K562 (cell line): ENCODE measurements around the gene ACTN2. TPM values are rescaled to one million over a fixed set of nuclear protein-coding genes. Genes with fewer than 3 reads are reported as not detected.

Experiments
- HDAC8 ChIP-seq: fragments of 450-650 bp; IDR thresholded peaks from 2 replicates; pipeline ENCODE4 v1.6.1; 2016; ENCODE audit warnings: mild to moderate bottlenecking, missing genetic modification characterization, moderate library complexity, missing compliant biosample characterization
- MXI1 ChIP-seq: IDR thresholded peaks from 2 replicates; pipeline ENCODE4 v1.6.1; 2011; ENCODE audit warnings: low read depth, mild to moderate bottlenecking, improper control_type of control experiment, low read length
- RCOR1 ChIP-seq, 2 experiments: IDR thresholded peaks; 2 replicates each; pipeline ENCODE4 v1.6.1; 2012; ENCODE audit warnings: low read depth in 2 of 2, low read length in 2 of 2, borderline replicate concordance in 1 of 2, improper control_type of control experiment in 1 of 2
- SUPT5H ChIP-seq: fragments of 450-650 bp; IDR thresholded peaks from 2 replicates; pipeline ENCODE4 v1.6.1; 2016
- polyA plus RNA-seq, 8 experiments: library from polyadenylated mRNA; depleted of rRNA in 4 of 8; stranded (reverse) in 5 of 8; unstranded in 3 of 8; fragments of >200 nt; fragmentation: Nextera tagmentation in 2 of 8; fragmentation: Illumina TruSeq in 1 of 8; extraction: Ambion mirVana in 2 of 8; extraction: Trizol in 1 of 8; gene quantifications; 2 replicates each; pipeline versions ENCODE4 v1.2.1 to v1.2.3, GENCODE V29; 2011 to 2014; ENCODE audit warnings: inconsistent platforms in 1 of 8, missing spikeins in 1 of 8
- total RNA-seq, 7 experiments: library from RNA; depleted of rRNA in 6 of 7; stranded (reverse); fragments of >200 nt in 6 of 7; fragmentation: Illumina TruSeq in 2 of 7; extraction: Trizol in 2 of 7; gene quantifications; 2 replicates each; pipeline versions ENCODE4 v1.2.1 to v1.2.3, GENCODE V29; 2011 to 2021; ENCODE audit warnings: low replicate concordance in 1 of 7
- TF ChIP-seq, protein P1 (sequence below): fragments of 250-450 bp; sonication (Bioruptor Pico); IDR thresholded peaks from 2 replicates; pipeline ENCODE4 v1.4.0; 2020; ENCODE audit warnings: mild to moderate bottlenecking, moderate library complexity
- TF ChIP-seq, protein P2 (sequence below): sonication (generic); formaldehyde crosslinking; IDR thresholded peaks from 2 replicates; pipeline ENCODE4 v1.8.0; 2023; ENCODE audit warnings: mild to moderate bottlenecking, missing genetic modification reagents
- TF ChIP-seq, protein P3 (sequence below): sonication (generic); IDR thresholded peaks from 2 replicates; pipeline ENCODE4 v1.6.1; 2016
- TF ChIP-seq, protein P4 (sequence below), 2 experiments: fragments of 200-800 bp in 1 of 2; sonication (Bioruptor generic) in 1 of 2; sonication (generic) in 1 of 2; formaldehyde crosslinking in 1 of 2; IDR thresholded peaks in 1 of 2; conservative IDR thresholded peaks in 1 of 2; 2 replicates each; pipeline versions ENCODE4 v1.5.0 to v1.6.1; 2016 to 2020; ENCODE audit warnings: missing compliant biosample characterization in 1 of 2, missing genetic modification characterization in 1 of 2, missing genetic modification reagents in 1 of 2
- TF ChIP-seq, protein P5 (sequence below): sonication (generic); formaldehyde crosslinking; IDR thresholded peaks from 2 replicates; pipeline ENCODE4 v1.8.0; 2022; ENCODE audit warnings: mild to moderate bottlenecking, missing genetic modification reagents

ACTN2 gene
- total and polyA plus RNA-seq, 9 of the 15 experiments (the other 6 are each of a cell fraction or from before 2014, with no cell fraction given): 0.18 to 0.94 (median 0.42) TPM

DNA sequence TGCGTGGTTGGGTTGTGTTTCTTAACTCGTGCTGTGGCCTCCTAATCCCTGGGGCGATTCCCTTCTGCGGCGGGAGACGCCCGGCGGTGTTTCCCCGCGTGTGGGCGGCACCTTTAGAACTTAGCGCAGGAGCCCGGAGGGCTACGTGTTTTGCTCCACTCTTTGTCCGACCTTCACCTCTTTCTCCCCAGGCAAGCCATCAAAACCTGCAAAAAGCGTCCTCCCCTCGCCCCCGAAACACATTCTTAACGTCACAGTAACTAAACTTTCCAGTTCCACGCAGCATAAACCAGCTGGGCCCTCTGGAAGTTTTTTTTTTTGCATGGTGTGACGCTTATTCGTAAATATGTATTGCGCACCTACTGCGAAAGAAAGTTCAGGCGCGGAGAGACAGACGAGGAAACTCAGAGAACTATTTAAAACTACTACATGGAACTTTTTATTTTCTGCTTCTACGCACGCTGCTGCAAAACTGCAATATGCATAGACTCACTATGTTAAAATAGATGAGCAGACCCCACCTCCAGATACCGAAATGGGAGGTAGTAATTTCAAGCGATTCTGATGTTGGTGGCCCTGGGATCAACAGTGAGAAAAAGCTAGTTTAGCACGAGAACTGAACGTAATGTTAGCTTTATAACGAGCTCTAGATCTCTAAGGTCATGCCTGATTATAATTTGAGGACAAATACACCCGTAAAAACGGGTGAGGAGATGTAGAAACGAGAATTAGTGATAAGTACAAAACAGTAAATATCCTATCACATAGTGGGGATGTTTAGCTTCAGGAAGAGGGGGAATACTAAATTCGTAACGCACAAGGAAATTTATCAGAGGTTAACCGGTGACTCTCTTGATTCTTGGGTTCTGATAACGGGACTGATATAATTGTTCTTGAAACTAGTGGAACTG is 109.7 kb downstream of the ACTN2 start (continued):
- TF ChIP-seq, protein P1, sequence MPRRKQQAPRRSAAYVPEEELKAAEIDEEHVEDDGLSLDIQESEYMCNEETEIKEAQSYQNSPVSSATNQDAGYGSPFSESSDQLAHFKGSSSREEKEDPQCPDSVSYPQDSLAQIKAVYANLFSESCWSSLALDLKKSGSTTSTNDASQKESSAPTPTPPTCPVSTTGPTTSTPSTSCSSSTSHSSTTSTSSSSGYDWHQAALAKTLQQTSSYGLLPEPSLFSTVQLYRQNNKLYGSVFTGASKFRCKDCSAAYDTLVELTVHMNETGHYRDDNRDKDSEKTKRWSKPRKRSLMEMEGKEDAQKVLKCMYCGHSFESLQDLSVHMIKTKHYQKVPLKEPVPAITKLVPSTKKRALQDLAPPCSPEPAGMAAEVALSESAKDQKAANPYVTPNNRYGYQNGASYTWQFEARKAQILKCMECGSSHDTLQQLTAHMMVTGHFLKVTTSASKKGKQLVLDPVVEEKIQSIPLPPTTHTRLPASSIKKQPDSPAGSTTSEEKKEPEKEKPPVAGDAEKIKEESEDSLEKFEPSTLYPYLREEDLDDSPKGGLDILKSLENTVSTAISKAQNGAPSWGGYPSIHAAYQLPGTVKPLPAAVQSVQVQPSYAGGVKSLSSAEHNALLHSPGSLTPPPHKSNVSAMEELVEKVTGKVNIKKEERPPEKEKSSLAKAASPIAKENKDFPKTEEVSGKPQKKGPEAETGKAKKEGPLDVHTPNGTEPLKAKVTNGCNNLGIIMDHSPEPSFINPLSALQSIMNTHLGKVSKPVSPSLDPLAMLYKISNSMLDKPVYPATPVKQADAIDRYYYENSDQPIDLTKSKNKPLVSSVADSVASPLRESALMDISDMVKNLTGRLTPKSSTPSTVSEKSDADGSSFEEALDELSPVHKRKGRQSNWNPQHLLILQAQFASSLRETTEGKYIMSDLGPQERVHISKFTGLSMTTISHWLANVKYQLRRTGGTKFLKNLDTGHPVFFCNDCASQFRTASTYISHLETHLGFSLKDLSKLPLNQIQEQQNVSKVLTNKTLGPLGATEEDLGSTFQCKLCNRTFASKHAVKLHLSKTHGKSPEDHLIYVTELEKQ (CRISPR knock-in tag): no peak
- TF ChIP-seq, protein P2, sequence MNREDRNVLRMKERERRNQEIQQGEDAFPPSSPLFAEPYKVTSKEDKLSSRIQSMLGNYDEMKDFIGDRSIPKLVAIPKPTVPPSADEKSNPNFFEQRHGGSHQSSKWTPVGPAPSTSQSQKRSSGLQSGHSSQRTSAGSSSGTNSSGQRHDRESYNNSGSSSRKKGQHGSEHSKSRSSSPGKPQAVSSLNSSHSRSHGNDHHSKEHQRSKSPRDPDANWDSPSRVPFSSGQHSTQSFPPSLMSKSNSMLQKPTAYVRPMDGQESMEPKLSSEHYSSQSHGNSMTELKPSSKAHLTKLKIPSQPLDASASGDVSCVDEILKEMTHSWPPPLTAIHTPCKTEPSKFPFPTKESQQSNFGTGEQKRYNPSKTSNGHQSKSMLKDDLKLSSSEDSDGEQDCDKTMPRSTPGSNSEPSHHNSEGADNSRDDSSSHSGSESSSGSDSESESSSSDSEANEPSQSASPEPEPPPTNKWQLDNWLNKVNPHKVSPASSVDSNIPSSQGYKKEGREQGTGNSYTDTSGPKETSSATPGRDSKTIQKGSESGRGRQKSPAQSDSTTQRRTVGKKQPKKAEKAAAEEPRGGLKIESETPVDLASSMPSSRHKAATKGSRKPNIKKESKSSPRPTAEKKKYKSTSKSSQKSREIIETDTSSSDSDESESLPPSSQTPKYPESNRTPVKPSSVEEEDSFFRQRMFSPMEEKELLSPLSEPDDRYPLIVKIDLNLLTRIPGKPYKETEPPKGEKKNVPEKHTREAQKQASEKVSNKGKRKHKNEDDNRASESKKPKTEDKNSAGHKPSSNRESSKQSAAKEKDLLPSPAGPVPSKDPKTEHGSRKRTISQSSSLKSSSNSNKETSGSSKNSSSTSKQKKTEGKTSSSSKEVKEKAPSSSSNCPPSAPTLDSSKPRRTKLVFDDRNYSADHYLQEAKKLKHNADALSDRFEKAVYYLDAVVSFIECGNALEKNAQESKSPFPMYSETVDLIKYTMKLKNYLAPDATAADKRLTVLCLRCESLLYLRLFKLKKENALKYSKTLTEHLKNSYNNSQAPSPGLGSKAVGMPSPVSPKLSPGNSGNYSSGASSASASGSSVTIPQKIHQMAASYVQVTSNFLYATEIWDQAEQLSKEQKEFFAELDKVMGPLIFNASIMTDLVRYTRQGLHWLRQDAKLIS (CRISPR knock-in tag): no peak; the same call in 1 of the 2 replicates
- peak in 1 of 2 experiments; percentile 24; a peak in 1 of 4 replicates for TF ChIP-seq RCOR1 (IDR thresholded peaks at IDR 0.05; ENCODE audit: borderline replicate concordance in 1 of 2, low read depth in 2 of 2, low read length in 2 of 2)
- TF ChIP-seq, protein P3, sequence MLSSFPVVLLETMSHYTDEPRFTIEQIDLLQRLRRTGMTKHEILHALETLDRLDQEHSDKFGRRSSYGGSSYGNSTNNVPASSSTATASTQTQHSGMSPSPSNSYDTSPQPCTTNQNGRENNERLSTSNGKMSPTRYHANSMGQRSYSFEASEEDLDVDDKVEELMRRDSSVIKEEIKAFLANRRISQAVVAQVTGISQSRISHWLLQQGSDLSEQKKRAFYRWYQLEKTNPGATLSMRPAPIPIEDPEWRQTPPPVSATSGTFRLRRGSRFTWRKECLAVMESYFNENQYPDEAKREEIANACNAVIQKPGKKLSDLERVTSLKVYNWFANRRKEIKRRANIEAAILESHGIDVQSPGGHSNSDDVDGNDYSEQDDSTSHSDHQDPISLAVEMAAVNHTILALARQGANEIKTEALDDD: peak; percentile 68
- no peak for TF ChIP-seq MXI1
- TF ChIP-seq HDAC8 (tag): no peak
- no peak for TF ChIP-seq SUPT5H
- TF ChIP-seq, protein P4, sequence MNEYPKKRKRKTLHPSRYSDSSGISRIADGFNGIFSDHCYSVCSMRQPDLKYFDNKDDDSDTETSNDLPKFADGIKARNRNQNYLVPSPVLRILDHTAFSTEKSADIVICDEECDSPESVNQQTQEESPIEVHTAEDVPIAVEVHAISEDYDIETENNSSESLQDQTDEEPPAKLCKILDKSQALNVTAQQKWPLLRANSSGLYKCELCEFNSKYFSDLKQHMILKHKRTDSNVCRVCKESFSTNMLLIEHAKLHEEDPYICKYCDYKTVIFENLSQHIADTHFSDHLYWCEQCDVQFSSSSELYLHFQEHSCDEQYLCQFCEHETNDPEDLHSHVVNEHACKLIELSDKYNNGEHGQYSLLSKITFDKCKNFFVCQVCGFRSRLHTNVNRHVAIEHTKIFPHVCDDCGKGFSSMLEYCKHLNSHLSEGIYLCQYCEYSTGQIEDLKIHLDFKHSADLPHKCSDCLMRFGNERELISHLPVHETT (CRISPR knock-in tag; conservative IDR thresholded peaks at IDR 0.05 in 1 of 2, IDR thresholded peaks at IDR 0.05 in 1 of 2): 0 out of 4 replicates have a peak, but pooled peaks of 1 of the 2 experiments have one; percentile 4
- TF ChIP-seq, protein P5, sequence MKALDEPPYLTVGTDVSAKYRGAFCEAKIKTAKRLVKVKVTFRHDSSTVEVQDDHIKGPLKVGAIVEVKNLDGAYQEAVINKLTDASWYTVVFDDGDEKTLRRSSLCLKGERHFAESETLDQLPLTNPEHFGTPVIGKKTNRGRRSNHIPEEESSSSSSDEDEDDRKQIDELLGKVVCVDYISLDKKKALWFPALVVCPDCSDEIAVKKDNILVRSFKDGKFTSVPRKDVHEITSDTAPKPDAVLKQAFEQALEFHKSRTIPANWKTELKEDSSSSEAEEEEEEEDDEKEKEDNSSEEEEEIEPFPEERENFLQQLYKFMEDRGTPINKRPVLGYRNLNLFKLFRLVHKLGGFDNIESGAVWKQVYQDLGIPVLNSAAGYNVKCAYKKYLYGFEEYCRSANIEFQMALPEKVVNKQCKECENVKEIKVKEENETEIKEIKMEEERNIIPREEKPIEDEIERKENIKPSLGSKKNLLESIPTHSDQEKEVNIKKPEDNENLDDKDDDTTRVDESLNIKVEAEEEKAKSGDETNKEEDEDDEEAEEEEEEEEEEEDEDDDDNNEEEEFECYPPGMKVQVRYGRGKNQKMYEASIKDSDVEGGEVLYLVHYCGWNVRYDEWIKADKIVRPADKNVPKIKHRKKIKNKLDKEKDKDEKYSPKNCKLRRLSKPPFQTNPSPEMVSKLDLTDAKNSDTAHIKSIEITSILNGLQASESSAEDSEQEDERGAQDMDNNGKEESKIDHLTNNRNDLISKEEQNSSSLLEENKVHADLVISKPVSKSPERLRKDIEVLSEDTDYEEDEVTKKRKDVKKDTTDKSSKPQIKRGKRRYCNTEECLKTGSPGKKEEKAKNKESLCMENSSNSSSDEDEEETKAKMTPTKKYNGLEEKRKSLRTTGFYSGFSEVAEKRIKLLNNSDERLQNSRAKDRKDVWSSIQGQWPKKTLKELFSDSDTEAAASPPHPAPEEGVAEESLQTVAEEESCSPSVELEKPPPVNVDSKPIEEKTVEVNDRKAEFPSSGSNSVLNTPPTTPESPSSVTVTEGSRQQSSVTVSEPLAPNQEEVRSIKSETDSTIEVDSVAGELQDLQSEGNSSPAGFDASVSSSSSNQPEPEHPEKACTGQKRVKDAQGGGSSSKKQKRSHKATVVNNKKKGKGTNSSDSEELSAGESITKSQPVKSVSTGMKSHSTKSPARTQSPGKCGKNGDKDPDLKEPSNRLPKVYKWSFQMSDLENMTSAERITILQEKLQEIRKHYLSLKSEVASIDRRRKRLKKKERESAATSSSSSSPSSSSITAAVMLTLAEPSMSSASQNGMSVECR (CRISPR knock-in tag): peak; percentile 76; the same call in 1 of the 2 replicates
